Measurements from ENCODE around the gene PRR14. TPM values are rescaled to one million over a fixed set of nuclear protein-coding genes. Genes with fewer than 3 reads are reported as not detected.
A peak's percentile ranks its signal among the peaks of the same experiment; 100 is the strongest.
"Not testable (repeated sequence)": the region's sequence is repeated elsewhere in the genome, so short reads cannot be mapped to it uniquely, and the experiment has no call there.

The PRR14 gene
- total RNA-seq, 1 experiment from 2014 or later: 17.4 TPM

- Histone ChIP-seq H3K27ac (ENCODE audit: low read length) (peak overlapping the region; percentile 96), H4K20me1 (ENCODE audit: insufficient read depth, low read depth, low read length) (peaks cover 8% of the 10 kb centered on the region; the same call in 1 of the 2 replicates), H3K27me3 (ENCODE audit: low read length) (no peaks in the 10 kb centered on the region), H3K9me3 (ENCODE audit: low read length) (no peaks in the 10 kb centered on the region), H3K4me3 (ENCODE audit: low read length) (peak overlapping the region; percentile 77), H3K4me2 (ENCODE audit: low read depth, low read length, poor library complexity, severe bottlenecking) (peak overlapping the region; percentile 99), H3K79me2 (ENCODE audit: low read length) (peaks cover 36% of the 10 kb centered on the region), H3K36me3 (ENCODE audit: insufficient read depth, low read length) (peaks cover 20% of the 10 kb centered on the region), H3K9ac (ENCODE audit: low read length) (peak overlapping the region; percentile 100), H3K9me2 (replicated peaks; ENCODE audit: insufficient read depth, low read length) (no peaks in the 10 kb centered on the region), H3K4me1 (ENCODE audit: low read length) (peaks cover 31% of the 10 kb centered on the region), H2AFZ (ENCODE audit: low read length) (peak overlapping the region; percentile 99)
- no peak for DNase-seq
These were observed 46.7 kb downstream of the PRR14 start for GRCh38 chr16:30697264-30698138.

DNA sequence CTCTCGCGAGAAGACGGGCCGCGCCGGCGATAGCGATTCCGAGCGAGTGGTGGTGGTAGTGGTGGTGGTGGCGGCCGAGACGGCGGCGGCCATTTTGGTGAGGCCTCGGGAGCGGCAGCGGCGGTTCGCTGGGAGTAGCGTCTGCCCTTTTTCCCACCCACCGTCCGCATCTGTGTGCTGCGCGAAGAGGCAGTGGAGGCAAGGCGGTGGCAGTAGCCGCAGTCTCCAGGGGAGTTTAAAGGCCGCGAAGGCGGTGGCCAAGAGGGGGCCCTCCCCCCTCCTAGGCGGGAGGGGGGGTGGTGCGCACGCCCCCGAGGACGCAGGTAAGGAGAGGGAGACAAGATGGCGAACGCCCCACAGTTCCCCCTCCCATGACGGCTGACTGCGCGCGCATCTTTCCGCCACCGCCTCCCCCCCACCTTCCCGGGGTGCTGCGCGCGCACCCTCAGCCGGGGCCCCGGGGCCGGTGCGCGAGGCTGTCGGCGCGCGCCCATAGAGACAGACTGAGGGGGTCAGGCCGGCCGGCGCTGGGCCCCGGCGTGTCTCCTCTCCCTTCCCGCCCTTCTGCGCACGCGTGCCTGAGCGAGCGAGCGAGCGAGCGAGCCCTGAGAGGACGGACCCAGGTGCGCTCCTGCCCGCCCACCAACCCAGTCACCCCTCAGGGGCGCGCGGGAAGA lies 47.5 kb downstream of the PRR14 start:
- H3K36me3 ChIP-seq (ENCODE audit: insufficient read depth, low read length): peaks cover 20% of the 10 kb centered on the region
- DNase-seq: peak; percentile 98
- peak overlapping the region; percentile 99 for H3K4me2 ChIP-seq (ENCODE audit: low read depth, low read length, poor library complexity, severe bottlenecking)
- H3K27ac ChIP-seq (ENCODE audit: low read length): peak overlapping the region; percentile 96
- peak overlapping the region; percentile 77 for H3K4me3 ChIP-seq (ENCODE audit: low read length)
- H3K9me3 ChIP-seq (ENCODE audit: low read length): no peaks in the 10 kb centered on the region
- H2AFZ ChIP-seq (ENCODE audit: low read length): peak overlapping the region; percentile 78; the same call in 1 of the 2 replicates
- peaks cover 11% of the 10 kb centered on the region; the same call in 1 of the 2 replicates for H4K20me1 ChIP-seq (ENCODE audit: insufficient read depth, low read depth, low read length)
- H3K4me1 ChIP-seq (ENCODE audit: low read length): peaks cover 30% of the 10 kb centered on the region
- peaks cover 39% of the 10 kb centered on the region for H3K79me2 ChIP-seq (ENCODE audit: low read length)
- no peaks in the 10 kb centered on the region for H3K27me3 ChIP-seq (ENCODE audit: low read length)
- H3K9me2 ChIP-seq (replicated peaks; ENCODE audit: insufficient read depth, low read length): no peaks in the 10 kb centered on the region
- peak overlapping the region; percentile 100 for H3K9ac ChIP-seq (ENCODE audit: low read length)

- H3K79me2 ChIP-seq (ENCODE audit: low read length): peaks cover 39% of the 10 kb centered on the region
- H3K4me2 ChIP-seq (ENCODE audit: low read depth, low read length, poor library complexity, severe bottlenecking): peak within 1 kb of the TSS; percentile 99
- peaks cover 24% of the 10 kb centered on the region for H3K4me1 ChIP-seq (ENCODE audit: low read length)
- peak within 1 kb of the TSS; percentile 96 for H3K27ac ChIP-seq (ENCODE audit: low read length)
- H3K9me3 ChIP-seq (ENCODE audit: low read length): no peaks in the 10 kb centered on the region
- peak within 1 kb of the TSS; percentile 100 for H3K9ac ChIP-seq (ENCODE audit: low read length)
- peaks cover 11% of the 10 kb centered on the region; the same call in 1 of the 2 replicates for H4K20me1 ChIP-seq (ENCODE audit: insufficient read depth, low read depth, low read length)
- H2AFZ ChIP-seq (ENCODE audit: low read length): peak within 1 kb of the TSS; percentile 78; the same call in 1 of the 2 replicates
- H3K9me2 ChIP-seq (replicated peaks; ENCODE audit: insufficient read depth, low read length): no peaks in the 10 kb centered on the region
- H3K4me3 ChIP-seq (ENCODE audit: low read length): peak within 1 kb of the TSS; percentile 77
- H3K27me3 ChIP-seq (ENCODE audit: low read length): no peaks in the 10 kb centered on the region
- DNase-seq: peak; percentile 95
- H3K36me3 ChIP-seq (ENCODE audit: insufficient read depth, low read length): peaks cover 22% of the 10 kb centered on the region
These were observed 48.3 kb downstream of the PRR14 start, which contains the start of gene SRCAP for GRCh38 chr16:30698816-30699614. SRCAP (plus strand) TSS chr16:30699171; CDS start chr16:30700825, 1,654 bp downstream.

GRCh38 chr16:30699615-30700099 lies 48.9 kb downstream of the PRR14 start:
- Histone ChIP-seq H3K4me1 (ENCODE audit: low read length) (peaks cover 24% of the 10 kb centered on the region), H3K9me3 (ENCODE audit: low read length) (no peaks in the 10 kb centered on the region), H3K4me3 (ENCODE audit: low read length) (peak overlapping the region; percentile 77), H3K9me2 (replicated peaks; ENCODE audit: insufficient read depth, low read length) (no peaks in the 10 kb centered on the region), H3K9ac (ENCODE audit: low read length) (peak overlapping the region; percentile 100), H3K27ac (ENCODE audit: low read length) (peak overlapping the region; percentile 96), H3K27me3 (ENCODE audit: low read length) (no peaks in the 10 kb centered on the region), H3K36me3 (ENCODE audit: insufficient read depth, low read length) (peaks cover 28% of the 10 kb centered on the region), H3K4me2 (ENCODE audit: low read depth, low read length, poor library complexity, severe bottlenecking) (peak overlapping the region; percentile 99), H3K79me2 (ENCODE audit: low read length) (peaks cover 39% of the 10 kb centered on the region), H4K20me1 (ENCODE audit: insufficient read depth, low read depth, low read length) (peaks cover 11% of the 10 kb centered on the region; the same call in 1 of the 2 replicates), H2AFZ (ENCODE audit: low read length) (no peak overlapping the region)
- no peak for DNase-seq

GRCh38 chr16:30700491-30700890 lies 49.7 kb downstream of the PRR14 start:
- no peak for DNase-seq
- H2AFZ ChIP-seq (ENCODE audit: low read length): no peak overlapping the region
- H3K4me2 ChIP-seq (ENCODE audit: low read depth, low read length, poor library complexity, severe bottlenecking): peak overlapping the region; percentile 99
- H3K79me2 ChIP-seq (ENCODE audit: low read length): peaks cover 39% of the 10 kb centered on the region
- H3K4me3 ChIP-seq (ENCODE audit: low read length): peak overlapping the region; percentile 77
- peaks cover 24% of the 10 kb centered on the region for H3K4me1 ChIP-seq (ENCODE audit: low read length)
- H3K9me2 ChIP-seq (replicated peaks; ENCODE audit: insufficient read depth, low read length): no peaks in the 10 kb centered on the region
- no peak overlapping the region for H3K27ac ChIP-seq (ENCODE audit: low read length)
- H3K27me3 ChIP-seq (ENCODE audit: low read length): no peaks in the 10 kb centered on the region
- H4K20me1 ChIP-seq (ENCODE audit: insufficient read depth, low read depth, low read length): peaks cover 11% of the 10 kb centered on the region; the same call in 1 of the 2 replicates
- peak overlapping the region; percentile 100; the same call in 1 of the 2 replicates for H3K9ac ChIP-seq (ENCODE audit: low read length)
- H3K9me3 ChIP-seq (ENCODE audit: low read length): no peaks in the 10 kb centered on the region
- H3K36me3 ChIP-seq (ENCODE audit: insufficient read depth, low read length): peaks cover 31% of the 10 kb centered on the region

- Histone ChIP-seq H3K36me3 (ENCODE audit: insufficient read depth, low read length) (peaks cover 34% of the 10 kb centered on the region), H3K4me3 (ENCODE audit: low read length) (no peak overlapping the region), H3K9ac (ENCODE audit: low read length) (no peak overlapping the region), H3K79me2 (ENCODE audit: low read length) (peaks cover 39% of the 10 kb centered on the region), H3K27ac (ENCODE audit: low read length) (no peak overlapping the region), H3K4me1 (ENCODE audit: low read length) (peaks cover 24% of the 10 kb centered on the region), H3K9me2 (replicated peaks; ENCODE audit: insufficient read depth, low read length) (no peaks in the 10 kb centered on the region), H3K27me3 (ENCODE audit: low read length) (no peaks in the 10 kb centered on the region), H3K4me2 (ENCODE audit: low read depth, low read length, poor library complexity, severe bottlenecking) (no peak overlapping the region), H3K9me3 (ENCODE audit: low read length) (no peaks in the 10 kb centered on the region), H2AFZ (ENCODE audit: low read length) (no peak overlapping the region), H4K20me1 (ENCODE audit: insufficient read depth, low read depth, low read length) (peaks cover 11% of the 10 kb centered on the region; the same call in 1 of the 2 replicates)
- no peak for DNase-seq
These were observed 50.2 kb downstream of the PRR14 start for GRCh38 chr16:30700971-30701370.

- not testable (repeated sequence) for H3K4me2 ChIP-seq (ENCODE audit: low read depth, low read length, poor library complexity, severe bottlenecking); H3K9me3 ChIP-seq (ENCODE audit: low read length); H3K9ac ChIP-seq (ENCODE audit: low read length); H3K4me3 ChIP-seq (ENCODE audit: low read length); H3K9me2 ChIP-seq (replicated peaks; ENCODE audit: insufficient read depth, low read length); DNase-seq; H3K27me3 ChIP-seq (ENCODE audit: low read length); H3K27ac ChIP-seq (ENCODE audit: low read length); H2AFZ ChIP-seq (ENCODE audit: low read length)
- H3K79me2 ChIP-seq (ENCODE audit: low read length): peaks cover 44% of the 10 kb centered on the region
- H4K20me1 ChIP-seq (ENCODE audit: insufficient read depth, low read depth, low read length): peaks cover 11% of the 10 kb centered on the region; the same call in 1 of the 2 replicates
- peaks cover 55% of the 10 kb centered on the region for H3K36me3 ChIP-seq (ENCODE audit: insufficient read depth, low read length)
- peaks cover 15% of the 10 kb centered on the region for H3K4me1 ChIP-seq (ENCODE audit: low read length)
These were observed 52.3 kb downstream of the PRR14 start for GRCh38 chr16:30703071-30703470.
